GM21717 (cell line): ENCODE data around the gene SORCS2.

Experiments used
- ATAC-seq: cut with Tn5 transposase; IDR thresholded peaks from one replicate; pipeline ENCODE4 v1.9.1; 2021; ENCODE audit warnings: mild to moderate bottlenecking, moderate library complexity; ENCODE audit not compliant: unreplicated experiment

The SORCS2 gene

DNA sequence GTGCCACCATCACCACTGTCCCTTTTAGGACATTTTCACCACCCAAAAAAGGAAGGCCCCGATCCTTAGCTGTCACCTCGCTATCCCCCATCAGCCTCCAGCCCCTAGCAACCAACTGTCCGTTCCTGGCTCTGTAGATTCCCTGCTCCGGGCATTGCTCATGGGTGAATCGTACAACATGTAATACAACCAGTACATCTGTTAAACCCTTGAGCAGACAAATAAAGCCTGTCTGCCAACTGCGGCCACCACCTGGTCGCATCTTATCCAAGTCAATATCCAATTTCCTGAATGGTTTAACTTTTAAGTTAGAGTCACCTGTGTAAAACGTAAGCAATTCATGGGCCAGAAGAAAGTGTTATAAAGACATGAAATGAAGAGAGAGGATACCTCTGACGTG is 495.5 kb downstream of the SORCS2 start:
- no peak for ATAC-seq

DNA sequence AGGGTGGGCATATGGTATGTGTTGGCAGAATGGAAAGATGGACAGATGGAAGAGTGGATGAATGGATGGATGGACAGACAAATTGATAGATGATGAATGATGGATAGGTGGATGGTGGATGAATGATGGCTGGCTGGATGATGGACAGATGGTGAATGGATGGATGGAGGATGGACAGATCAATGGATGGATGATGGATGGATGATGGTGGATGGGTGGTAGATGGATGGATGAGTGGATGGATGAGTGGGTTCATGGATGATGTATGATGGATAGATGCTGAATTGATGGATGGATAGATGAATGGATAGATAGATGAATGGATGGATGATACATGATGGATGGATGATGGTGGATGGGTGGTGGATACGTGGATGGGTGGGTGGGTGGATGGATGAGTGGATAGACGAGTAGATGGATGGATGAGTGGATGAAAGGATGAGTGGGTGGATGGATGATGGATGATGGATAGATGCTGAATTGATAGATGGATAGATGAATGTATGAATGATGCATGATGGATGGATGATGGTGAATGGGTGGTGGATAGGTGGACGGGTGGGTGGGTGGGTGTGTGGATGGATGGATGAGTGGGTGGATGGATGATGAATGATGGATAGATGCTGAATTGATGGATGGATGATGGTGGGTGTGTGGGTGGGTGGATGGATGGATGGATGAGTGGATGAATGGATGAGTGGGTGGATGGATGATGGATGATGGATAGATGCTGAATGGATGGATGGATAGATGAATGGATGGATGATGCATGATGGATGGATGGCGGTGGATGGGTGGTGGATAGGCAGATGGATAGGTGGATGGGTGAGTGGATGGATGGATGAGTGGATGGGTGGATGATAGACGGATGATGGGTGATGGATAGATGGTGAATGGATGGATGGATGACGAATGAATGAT is 497.7 kb downstream of the SORCS2 start:
- no peak for ATAC-seq

DNA sequence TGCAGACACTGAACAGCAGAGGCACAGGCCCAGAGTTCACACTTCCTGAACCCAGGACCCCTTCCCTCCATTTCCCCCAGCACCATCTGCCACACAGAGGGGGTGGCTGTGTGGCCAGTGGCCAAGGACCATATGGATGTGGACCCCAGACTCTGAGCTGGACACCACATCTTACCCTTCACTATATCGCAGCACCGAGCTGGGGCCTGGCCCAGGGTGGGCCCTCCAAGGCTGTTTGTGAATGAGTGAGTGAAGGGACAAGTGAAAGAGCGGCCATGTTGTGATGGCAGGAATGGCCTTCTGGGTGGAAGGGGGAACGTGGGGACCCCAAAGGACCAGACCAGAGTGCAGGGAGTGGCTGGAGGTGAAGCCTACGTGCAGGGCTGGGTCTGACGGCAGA is 498.7 kb downstream of the SORCS2 start:
- no peak for ATAC-seq

DNA sequence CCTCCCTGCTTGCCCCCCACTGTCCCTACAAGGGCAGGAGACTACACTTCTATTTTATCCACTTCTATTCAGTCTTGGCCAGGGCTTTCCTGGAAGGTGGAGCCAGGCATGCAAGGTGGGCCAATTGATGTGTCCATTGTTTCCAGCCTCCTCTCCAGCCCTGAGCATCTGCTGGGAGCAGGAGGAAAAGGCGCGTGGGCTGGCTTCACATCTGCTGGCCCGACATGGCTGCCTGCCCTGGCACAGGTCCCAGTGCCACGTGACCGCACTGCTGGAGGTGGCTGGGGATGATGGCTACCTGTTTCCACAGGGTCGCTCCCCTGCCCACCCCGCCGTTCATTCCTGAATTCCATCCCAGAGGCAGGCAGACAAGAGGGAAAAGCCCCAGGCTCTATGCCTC is 499.6 kb downstream of the SORCS2 start:
- no peak for ATAC-seq

DNA sequence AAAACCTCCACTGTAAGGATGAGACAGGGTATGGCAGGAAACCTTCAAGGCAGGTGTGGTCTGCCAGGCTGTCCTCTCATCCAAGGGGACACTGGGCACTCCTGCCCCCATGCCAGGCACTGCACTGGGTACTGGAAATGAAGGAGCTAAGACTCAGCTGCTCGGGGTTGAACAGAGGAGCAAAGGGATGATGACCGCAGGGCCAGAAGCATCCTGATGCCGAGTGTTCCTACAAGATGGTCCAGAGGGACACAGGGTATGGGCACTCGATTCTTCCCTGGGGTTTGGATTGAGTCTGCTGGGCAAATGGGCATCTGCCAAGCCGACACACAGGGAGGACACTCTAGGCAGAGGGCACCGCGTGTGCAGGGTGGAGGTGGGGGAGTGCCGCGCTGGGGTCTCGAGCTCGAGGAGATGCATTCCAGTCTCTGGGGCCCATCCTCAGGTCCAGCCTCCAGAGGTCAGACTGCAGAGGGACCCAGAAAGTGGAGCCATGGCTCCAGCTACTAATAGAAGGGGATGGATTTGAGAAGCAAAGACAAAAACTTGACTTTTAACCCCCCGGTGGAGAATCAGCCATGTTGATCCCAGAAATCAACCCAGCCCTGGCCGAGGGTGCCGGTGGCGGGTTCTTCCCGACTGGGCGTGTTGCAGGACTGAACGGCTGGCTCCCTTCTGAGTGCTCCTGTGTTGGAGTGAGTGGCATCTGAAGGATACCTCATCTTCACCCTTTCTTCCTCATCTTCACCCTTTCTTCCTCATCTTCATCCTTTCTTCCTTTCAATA is 500.3 kb downstream of the SORCS2 start:
- no peak for ATAC-seq

DNA sequence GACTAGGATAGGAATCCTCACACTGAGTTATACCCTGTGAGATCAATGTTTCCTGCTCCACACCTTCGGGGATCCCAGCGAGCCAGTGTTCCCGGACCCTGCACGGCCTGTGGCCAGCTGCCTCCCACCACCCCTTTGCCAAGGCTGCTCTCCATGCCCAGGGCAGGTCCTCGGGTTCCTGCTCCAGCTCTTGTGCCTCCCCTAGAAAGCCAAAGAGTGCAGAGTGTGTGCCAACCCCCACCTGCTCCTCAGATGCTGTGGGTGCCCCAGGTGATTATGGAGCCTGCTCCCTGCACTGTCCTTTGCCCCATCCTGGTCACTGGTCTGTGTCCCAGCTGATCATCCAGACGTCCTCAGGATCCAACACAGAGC is 500.9 kb downstream of the SORCS2 start:
- no peak for ATAC-seq

DNA sequence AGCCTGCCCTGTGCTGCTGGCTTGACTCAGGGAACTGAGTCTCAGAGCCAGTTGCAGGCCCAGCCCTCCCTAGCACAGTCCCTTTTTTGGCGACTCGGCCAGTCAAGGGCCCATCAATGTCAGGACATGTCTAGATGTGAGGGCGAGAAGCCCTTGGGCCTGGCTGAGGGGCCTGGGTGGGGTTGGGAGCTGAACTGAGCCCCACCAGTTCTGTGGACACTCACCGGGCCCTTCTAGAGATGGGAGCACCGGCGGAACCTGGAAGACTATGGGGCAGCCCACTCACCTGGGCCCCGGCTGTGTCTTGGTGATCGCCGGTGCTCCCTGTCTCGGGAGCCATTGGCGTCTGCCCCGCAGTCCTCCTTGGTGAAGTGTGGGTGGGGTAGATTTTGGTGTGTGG is 501.4 kb downstream of the SORCS2 start:
- no peak for ATAC-seq

DNA sequence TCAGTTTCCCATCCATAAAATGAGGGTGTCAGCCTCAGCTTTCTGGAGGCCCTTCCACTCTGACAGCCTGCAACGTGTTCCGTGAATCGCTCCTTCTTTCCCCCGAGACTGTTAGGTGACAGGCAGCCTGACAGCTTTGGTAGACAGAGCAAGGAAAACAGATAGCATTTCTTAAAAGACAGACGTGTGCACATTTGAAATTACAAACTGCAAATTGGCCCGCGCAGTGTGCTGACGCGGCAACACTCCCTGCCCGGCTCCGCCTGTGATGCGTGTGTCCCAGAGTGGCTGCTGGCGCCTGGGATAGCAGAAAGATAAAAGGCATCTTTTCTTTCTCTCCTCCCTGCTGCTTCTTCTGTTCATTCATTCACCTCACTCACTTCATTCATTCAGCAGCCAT is 502.0 kb downstream of the SORCS2 start:
- ATAC-seq, result no peak

DNA sequence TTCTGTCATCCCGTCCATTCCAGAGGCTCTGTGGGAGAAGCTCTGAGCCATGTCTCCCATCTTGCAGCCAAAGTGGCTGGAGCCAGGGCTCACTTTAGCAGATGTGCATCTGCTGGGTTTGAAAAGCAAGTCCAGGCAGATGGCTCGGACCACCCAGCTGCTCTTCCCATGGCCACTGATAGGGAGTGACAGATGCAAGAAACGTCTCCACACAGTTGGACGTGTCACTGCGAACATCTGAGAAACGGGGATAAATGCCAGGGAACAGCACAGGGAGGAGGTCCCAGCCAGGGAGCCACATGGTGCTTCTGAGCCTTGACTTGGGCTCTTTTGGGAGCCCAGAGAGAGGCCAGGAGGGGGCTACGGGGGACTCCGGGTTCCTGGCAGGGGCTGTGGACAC is 505.0 kb downstream of the SORCS2 start:
- ATAC-seq, result no peak

DNA sequence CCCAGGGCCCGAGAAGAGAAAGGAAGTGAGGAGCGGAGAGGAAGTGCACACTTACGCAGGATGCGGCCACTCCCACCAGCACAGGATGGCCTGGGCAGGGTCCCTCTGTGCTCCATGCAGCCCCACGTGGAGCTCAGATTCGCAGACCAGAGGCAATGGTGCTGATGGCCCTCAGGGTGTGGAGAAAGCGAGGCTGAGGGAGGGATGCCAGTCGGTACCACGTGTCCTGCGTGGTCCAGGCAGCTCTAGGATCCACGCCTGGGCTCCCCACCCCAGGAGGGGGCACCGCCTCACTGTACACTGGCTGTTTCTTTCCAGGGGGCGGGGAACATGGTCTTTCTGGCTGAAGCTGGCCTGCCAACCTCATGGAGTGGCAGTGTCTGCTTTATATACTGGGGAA is 505.5 kb downstream of the SORCS2 start:
- ATAC-seq, result no peak

DNA sequence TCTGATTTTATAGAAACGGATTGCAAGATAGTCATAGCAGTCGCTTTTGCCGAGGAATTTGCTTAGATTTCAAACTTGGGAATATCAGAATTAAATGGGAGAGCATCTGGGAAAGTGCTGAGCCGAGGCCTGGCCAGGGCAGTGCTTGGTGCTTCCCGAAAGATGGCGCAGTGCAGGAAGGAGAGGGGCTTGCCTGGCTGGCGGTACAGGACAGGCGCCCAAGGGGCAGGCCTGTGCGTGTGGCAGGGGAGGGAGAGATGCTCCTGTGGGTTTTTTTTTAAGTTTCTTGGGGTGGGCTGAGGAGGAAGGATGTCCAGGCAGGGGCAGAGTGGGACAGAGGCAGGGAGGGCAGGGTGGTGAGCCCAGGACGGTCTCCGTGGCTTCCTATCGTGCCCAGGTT is 506.2 kb downstream of the SORCS2 start:
- no peak for ATAC-seq

DNA sequence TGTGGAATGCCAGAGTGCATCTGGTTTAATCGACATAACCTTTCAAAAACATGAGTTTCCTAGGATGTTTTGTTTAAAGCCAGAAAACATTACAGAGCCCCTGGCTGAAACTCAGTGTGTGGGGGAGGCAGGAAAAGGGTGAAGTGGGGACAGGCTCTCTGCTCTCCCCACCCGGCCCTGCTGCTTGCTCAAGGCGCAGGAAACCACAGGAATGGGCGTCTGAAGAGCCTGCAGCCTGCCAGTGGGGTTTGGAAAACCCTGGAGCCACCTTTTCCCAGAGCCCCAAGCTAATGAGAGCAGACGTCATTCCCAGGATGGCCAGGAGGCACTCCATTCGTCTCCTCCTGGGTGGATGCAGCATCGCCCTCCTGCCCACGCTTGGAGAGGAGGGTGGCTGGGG is 506.7 kb downstream of the SORCS2 start:
- ATAC-seq, result no peak

DNA sequence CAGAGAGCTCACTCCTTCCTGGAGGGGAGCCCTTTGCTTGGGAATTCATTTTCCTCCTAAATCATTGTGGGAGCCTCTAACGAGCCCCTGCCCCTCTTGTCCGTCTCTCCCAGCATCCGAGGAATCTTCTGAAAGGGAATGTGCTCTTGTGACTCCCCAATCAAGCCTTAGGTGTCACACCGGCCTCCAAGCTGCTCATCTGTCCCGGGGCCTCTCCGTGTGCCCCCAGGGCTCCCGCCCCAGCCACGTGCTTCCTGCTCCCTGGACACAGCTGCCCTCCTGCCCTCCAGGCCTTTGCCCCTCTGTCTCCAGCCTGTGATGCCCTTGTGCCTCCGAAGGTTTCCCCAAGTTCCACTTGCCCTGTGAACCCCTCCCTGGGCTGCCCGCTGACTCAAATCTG is 507.5 kb downstream of the SORCS2 start:
- no peak for ATAC-seq

DNA sequence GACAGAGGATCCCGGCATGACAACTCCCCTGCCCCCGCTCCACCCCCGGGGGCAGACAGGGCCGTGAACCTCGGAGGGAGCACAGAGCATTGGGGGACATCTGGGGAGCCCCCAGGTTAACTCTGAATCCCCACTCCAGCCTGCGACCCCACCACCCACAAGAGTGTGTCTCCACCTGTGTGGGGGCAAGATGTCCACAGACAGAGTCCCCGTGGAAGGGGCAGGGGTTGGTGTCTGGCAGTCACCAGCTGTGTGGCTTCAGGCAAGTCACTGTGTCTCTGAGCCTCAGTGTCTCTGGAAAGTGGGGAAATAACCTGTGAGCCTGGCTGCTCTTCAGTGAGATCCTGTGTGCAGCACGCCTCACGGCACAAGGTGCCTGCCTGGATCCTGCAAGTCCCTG is 508.3 kb downstream of the SORCS2 start:
- ATAC-seq, result no peak

DNA sequence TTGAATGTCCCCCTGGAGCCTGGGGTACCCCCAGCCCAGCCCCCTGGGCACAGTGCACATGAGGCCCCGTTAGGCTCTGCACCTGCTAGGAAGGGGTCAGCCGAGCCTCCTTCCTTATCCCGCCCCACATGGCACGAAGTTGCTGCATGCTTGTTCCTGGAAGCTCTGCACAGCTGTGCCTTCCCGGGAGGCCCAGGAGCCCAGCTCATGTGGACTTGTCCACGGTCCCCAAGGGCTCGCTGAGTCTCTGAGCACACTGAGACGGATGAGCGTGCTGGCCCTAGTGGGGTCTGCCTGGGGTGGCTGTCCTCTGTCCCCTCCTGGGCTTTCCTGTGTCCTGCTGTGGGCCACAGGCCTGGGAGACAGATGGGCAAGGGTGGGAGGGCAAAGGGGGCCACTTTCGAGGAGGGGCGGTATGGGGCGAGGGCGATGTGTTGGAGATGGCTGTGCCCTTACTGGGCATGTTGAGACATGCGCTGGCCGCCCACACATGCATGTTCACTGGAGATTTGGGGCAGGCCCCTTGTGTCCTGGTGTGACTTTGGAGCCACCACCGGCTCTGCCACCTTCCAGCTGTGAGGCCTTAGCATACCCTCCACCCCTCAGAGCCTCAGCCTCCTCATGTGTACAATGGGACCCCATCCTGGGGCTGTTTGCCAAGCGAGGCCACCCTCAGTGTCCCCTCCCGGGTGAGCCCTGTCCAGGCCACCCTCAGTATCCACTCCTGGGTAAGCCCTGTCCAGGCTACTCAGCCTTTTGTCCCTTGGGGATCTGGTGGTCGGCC is 509.7 kb downstream of the SORCS2 start:
- ATAC-seq, result no peak

DNA sequence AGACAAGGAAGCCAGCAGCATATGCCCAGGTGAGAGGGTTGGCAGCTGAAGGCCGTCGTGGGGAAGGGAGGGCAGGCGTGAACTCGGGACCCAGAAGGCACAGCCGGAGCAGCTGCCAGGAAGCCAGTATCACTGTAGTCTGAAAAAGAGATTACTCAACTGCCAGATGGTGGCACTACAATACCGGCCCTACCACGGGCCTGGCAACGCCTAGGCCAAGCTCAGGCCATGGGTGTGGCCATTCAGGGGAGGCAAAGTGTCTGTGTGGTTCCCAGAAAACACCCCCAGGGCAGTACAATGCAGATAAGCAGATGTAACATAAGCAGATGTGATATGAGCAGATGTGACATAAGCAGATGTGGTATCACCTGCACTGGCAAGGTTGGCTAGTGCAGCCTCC is 511.4 kb downstream of the SORCS2 start:
- ATAC-seq, result no peak

DNA sequence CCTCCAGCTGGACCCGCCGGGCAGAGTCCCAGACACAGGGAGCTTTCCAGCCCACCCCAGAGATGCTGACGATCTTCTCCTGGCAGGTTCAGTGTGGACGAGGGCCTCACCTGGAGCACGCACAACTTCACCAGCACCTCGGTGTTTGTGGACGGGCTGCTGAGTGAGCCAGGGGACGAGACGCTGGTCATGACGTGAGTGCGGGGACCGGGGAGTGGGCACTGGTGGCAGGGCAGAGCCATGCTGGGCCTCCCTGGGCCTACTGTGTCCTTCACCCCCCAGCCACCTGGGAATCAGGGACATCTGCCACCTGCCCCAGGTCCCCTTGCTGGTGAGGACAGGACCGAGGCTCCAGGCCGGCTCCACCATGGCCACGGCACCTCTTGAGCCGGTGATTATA is 511.8 kb downstream of the SORCS2 start:
- no peak for ATAC-seq

DNA sequence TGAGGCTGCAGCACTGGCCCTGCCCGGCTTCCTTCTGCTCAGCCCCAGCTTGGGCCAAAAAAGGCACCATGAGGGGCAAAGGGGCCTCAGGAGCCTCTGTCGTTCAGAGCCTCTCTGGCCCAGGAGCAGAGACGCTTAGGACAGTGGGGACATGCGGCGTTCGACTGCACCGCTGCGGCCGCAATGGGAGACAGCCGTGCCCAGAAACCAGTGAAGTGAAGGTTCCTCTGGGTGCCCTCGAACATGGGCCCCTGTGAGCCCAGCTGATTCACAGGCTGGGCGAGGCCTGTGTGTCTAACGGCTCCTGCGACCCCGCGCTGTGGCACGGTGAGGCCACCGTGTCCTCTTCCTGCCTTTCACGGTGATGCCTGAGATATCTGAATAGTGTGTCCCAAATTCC is 512.3 kb downstream of the SORCS2 start:
- ATAC-seq, result no peak

DNA sequence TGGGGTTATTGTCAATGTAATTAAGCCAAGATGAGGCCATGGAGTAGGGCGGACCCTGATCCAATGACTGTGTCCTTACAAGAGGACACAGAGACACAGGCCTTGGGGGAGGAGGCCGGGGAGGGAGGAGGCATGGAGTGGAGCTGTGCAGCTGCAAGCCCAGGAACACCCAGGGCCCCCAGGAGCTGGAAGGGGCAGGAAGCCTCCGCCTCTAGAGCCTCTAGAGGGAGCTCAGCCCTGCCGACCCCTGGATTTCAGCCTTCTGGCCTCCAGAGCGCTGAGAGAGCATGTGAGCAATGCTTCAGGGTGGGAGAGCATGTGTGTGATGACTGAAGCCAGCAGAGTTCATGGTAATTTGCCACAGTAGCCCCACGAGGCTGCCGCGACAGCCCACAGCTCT is 512.7 kb downstream of the SORCS2 start:
- no peak for ATAC-seq

DNA sequence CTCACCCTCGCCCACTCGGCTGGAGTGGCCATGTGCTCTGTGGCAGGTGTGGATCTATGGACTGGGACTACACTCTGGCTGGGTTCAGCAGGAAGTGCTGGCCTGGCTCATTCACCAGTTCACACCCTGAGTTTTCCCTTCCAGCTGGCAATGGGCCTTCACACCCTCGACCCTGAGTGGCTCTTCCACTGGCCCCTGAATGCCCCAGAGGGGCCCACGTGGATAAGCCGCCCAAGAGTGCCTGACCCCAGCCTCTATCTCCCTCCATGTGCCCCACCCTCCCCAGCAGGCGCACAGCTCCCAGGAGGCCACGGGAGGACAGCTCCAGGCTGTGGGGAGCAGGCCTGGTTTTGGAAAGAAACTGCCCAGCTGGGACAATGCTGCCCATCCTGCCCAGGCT is 513.3 kb downstream of the SORCS2 start:
- no peak for ATAC-seq

DNA sequence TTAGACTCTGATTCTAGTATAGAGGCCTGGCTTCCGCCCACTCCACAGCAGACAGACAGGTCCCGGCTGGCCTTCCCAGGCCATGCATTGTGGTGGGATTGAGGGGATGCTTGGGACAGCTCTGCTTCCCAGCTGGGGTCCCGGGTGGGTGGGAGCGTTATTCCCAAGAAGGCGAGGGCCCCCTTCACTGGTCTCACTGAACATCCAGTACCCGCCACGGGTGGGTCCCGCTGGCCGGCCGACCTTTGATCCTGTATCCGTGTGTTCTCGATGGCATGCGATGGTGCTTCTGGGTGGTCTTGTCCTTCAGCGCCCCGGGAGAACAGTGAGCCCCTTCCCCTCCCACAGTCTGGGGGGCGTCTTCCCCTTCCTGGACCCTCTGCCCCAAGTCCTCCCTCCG is 515.9 kb downstream of the SORCS2 start:
- ATAC-seq, result no peak

DNA sequence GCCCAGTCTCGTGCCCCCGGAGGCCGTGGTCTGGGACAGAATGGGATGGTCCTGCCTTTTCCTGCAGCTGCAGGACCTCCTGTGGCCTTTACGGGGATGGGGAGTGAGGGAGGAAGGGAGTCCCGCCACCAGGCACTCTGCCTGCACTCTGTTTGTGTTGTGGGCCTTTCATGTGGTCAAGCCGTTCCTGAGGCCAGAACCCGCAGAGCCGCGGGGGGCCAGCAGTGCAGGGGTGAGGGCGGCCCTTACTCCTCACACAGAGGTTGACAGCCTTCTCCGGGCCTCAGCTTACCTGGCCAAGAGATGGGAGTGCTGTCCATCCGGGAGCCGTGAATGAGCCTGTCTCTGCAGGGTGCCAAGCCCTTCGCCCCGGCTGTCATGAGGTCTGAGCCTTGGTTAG is 516.6 kb downstream of the SORCS2 start:
- no peak for ATAC-seq
